NCI-H1436 (cell line): ENCODE data around the gene ASTL.
"Not testable (repeated sequence)": the region's sequence is repeated elsewhere in the genome, so short reads cannot be mapped to it uniquely, and the experiment has no call there.

Source experiments
- DNase-seq: peaks from one replicate; lab custom pipeline; 2025; lab: John Stamatoyannopoulos, UW

Gene ASTL

GRCh38 chr2:96098900-96099590 is 39.3 kb downstream of the ASTL start:
- no peak for DNase-seq

GRCh38 chr2:96097951-96098823 is 40.1 kb downstream of the ASTL start:
- no peak for DNase-seq

DNA sequence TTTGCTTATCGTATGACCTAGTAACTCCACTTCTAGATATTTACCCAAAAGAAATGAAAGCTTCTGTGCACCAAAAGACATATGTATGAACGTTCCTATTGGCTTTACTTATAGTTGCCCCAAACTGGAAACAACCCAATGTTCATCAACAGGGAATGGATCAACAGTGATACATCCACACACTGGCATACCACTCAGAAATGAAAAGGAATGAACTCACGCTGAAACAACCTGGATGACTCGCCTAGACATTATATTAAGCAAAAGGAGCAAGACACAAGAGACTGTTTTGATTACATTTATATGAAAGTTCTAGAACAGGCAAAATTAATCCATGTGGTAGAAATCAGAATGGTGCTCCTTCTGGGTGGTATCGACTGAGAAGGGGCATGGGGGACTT is 40.9 kb downstream of the ASTL start:
- DNase-seq, result no peak

DNA sequence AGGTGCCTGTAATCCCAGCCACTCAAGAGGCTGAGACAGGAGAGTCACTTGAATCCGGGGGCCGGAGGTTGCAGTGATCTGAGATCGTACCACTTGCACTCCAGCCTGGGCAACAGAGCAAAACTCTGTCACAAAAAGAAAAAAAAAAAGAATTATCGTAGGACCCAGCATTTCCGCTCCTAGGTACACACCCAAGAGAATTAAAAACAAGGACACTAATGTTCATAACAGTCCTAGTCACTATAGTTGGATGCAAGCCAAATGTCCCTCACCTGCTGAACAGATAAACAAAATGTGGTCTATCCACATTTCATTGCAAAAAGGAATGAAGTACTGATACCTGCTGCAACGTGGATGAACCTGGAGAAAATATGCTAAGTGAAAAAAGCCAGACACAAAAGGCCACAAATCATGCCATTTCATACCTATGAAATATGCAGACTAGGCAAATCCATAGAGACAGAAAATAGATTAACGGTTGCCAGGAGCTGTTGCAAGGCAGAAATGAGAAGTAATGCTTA is 43.1 kb downstream of the ASTL start:
- DNase-seq, result no peak

GRCh38 chr2:96093528-96093927 is 44.8 kb downstream of the ASTL start:
- no peak for DNase-seq

GRCh38 chr2:96092951-96093350 is 45.4 kb downstream of the ASTL start:
- no peak for DNase-seq

DNA sequence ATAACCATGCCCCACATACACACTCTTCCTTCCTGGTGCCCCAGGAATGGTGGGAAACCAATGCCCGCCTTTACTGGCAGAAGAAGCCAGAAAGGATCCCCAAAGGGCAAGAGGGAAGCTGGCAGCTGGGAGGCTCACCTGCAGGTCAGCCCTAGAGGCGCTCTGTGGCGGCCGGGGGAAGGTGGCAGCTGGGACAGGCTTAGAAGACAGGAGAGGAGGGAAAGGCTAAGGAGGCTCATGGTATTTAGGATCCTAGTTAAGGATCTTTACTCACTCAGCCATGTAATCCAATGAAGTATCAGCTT is 45.8 kb downstream of the ASTL start:
- no peak for DNase-seq

GRCh38 chr2:96091711-96092572 is 46.4 kb downstream of the ASTL start:
- DNase-seq, result peak; percentile 5

GRCh38 chr2:96091141-96091710 is 47.1 kb downstream of the ASTL start:
- DNase-seq, result no peak

DNA sequence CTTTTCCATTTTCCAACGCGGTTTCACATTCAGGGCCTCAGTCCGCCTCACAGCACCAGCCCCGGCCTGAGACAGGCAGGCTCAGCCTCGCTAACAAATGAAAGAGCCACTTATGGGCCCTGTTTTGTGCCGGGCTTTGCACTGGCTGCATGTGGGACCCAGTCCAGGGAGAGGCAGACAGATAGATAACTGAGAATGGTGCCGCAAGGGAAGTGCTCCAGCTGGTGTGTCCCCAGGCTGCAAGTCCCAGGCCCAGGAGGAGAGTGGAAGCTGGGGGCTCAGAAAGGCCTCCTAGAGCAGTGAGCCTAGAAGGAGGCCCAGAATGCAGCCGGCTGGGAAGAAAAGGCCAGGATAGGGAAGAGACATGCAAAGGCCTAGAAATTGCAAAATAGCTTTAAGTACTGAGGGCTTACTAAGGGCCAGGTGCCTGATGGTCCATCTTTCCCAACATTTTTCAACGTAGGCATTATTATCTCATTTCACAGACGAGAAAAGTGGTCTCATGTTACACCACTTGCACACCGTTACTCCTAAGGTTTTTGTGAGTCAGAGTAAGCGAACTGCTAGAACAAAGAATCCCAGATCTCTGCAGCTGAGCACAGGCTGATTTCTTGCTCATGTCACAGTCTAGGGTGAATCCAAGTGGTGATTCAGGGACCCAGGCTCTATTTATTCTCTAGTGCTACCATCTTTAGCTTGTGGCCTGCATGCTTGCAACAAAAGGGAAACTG is 47.9 kb downstream of the ASTL start:
- DNase-seq, result no peak

DNA sequence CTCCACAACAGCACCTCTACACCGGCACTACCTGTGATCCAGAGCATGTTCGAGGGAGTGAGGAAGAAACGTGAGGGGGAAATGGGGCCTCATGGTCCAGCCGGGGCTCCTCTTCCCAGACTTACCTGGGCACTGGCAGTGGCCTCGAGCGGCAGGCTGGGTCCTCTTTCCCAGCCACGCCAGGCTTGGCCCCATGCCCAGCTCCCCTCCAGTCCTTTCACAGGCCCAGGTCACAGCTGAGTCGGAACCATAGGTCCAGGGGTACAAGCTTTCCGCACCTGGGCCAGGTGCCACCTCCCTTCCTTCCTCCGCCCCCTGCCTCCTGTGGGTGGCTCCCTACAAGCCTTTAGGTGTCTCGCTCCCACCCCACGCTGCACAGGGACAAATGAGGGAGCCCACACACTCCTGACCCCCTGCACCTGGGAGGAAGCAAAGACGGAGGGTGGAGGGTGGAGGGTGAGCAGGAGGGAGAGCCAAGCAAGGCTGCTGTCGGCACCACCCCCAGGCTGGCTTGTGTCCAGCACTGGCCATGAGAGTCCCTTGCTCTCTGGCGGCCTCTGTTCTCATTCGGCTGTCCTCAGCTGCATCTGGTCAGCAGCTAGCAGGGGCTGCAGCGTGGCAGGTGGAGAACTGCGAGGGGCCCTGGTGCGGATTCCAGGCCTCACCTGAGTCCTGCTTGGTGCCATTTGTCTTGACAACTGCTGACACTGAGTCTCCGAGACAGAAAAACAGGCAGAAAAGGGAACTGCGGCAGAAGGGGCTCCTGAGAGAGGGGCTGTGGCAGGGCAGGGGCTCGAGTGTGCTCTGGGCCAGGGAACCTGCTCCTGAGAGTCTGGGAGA is 48.7 kb downstream of the ASTL start:
- DNase-seq, result no peak

GRCh38 chr2:96088340-96089335 is 49.7 kb downstream of the ASTL start:
- DNase-seq, result no peak

GRCh38 chr2:96087130-96087529 is 51.2 kb downstream of the ASTL start:
- no peak for DNase-seq

GRCh38 chr2:96085541-96086355 is 52.6 kb downstream of the ASTL start:
- DNase-seq, result no peak

- not testable (repeated sequence) for DNase-seq
Measured at GRCh38 chr2:96084858-96085518, 53.3 kb downstream of the ASTL start.

DNA sequence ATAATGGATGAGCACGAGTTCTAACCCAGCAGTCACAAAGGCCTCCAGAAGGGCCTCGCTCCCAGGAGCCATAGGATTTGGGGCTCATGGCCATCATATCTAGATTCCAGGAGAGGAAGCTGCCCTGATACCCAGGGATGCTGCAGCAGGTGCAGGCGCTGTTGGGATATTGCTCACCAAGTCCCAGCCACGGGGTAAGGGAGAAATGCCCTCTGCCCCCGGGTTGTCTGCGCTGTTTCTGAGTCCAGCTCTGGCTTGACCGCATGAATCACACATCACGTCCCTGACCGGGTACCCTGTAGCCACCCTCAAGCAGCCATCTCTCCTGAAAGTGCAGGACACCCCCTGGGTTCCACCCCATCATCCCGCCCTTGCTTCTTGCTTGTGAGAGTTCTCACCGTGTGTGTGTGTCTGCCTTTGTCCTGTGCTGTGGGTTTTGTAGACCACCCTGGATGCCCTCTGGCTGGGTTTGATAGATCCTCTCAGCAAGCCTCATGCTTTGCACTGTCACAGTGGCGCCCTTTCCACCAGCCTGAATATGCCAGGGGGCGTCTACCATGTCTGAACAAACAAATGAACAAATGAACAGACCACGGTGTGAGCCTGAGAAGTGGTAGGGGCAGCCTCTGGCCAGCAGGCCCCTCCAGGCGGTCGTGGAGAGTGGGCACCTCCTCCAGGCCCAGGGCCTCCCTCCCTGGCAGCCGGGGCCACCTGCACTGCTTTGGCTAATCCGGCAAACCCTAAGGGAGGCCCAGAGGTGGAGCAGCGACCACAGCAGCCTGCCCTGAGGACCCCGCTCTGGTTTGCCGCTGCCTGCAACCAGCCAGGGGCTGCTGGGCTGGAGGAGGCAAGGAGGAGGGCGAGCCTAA is 54.1 kb downstream of the ASTL start:
- no peak for DNase-seq
